ENCODE results near the gene PABPN1. TPM values are rescaled to one million over a fixed set of nuclear protein-coding genes. Genes with fewer than 3 reads are reported as not detected.

PABPN1 gene
- total RNA-seq, 2 experiments from 2014 or later = 280 to 289 TPM

- Mint-ChIP-seq H3K36me3 (no peaks in the 10 kb centered on the region), H3K27ac (no peak overlapping the region), H3K27me3 (peaks cover 13% of the 10 kb centered on the region), H3K4me1 (peaks cover under 1% of the 10 kb centered on the region), H3K4me3 (no peak overlapping the region), H3K9me3 (no peaks in the 10 kb centered on the region)
- DNase-seq = no peak
These were observed 36.8 kb downstream of the PABPN1 start for GRCh38 chr14:23358042-23358441.

DNA sequence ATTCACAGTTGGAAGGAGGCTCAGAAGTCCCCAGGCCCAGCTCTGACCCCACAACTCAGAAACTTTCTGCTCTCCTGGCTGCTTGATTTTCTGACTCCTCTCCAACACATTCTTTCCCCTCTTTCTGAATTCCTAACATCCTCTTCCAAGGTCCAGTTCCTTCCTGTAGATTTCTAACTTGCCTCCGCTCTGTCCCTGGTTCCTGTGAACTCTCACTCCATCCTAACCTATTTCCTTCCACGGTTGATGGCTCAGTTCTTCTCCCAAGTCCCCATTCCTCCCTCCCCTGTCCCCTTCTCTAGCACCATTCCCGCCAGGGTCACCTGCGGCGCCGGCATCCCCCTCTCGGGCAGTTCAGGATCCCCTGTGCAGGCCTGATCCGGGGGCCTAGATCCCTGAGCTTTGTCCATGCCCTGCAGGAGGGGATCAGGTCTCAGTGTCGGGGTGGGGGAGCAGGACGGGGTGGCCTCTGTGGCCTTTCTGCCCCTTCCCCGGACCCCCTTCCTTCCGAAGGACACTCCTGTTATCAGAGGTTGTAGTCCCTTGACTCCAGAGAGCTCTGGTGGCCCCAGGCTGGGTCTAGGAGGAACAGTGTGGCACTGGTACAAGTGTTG lies 37.4 kb downstream of the PABPN1 start:
- DNase-seq = no peak
- no peak overlapping the region for H3K4me3 Mint-ChIP-seq
- H3K36me3 Mint-ChIP-seq = no peaks in the 10 kb centered on the region
- no peaks in the 10 kb centered on the region for H3K9me3 Mint-ChIP-seq
- H3K27ac Mint-ChIP-seq = no peak overlapping the region
- no peaks in the 10 kb centered on the region for H3K4me1 Mint-ChIP-seq
- H3K27me3 Mint-ChIP-seq = peaks cover 11% of the 10 kb centered on the region

- Mint-ChIP-seq H3K27me3 (peaks cover 11% of the 10 kb centered on the region), H3K27ac (no peak overlapping the region), H3K4me3 (no peak overlapping the region), H3K4me1 (no peaks in the 10 kb centered on the region), H3K36me3 (no peaks in the 10 kb centered on the region), H3K9me3 (no peaks in the 10 kb centered on the region)
- no peak for DNase-seq
These were observed 37.9 kb downstream of the PABPN1 start for GRCh38 chr14:23359167-23359626.

DNA sequence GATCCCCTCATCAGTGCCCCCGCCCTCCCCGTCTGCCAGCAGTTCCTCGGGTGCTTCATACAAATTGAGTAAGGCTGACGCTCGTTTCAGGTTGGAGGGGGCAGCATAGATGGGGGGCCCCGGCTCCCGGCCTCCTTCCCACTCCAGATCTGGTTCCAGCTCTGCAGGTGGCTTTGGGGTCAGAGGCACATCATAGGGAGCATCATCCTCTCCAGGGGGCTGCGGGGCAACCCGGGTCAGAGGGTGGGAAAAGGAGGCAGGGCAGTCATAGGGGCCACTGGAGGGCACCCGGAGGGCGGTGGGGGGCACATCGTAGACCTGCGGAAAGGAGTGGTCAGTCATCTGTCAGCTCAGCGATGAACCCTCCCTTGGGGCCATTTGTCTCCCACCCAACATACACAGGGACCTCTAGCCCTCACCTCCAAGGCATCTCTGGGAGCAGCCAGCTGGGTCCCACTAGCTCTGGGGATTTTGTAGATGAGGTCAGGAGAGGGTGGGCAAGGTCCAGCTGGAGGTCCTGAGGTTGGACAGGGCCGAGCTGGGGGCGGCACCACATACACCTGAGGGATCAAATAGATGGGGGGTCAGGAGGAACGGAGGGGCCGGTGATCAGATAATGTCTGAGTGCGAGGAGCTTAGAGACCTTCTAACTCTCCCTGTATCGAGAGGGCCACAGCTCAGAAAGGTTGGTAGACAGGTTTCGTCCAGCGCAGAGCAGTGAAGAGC lies 38.6 kb downstream of the PABPN1 start:
- Mint-ChIP-seq H3K27me3 (peaks cover 16% of the 10 kb centered on the region), H3K27ac (no peak overlapping the region), H3K4me1 (no peaks in the 10 kb centered on the region), H3K36me3 (no peaks in the 10 kb centered on the region), H3K4me3 (no peak overlapping the region), H3K9me3 (no peaks in the 10 kb centered on the region)
- no peak for DNase-seq

GRCh38 chr14:23360496-23360895 lies 39.2 kb downstream of the PABPN1 start:
- no peak for DNase-seq
- no peaks in the 10 kb centered on the region for H3K36me3 Mint-ChIP-seq
- H3K27ac Mint-ChIP-seq = no peak overlapping the region
- H3K4me3 Mint-ChIP-seq = no peak overlapping the region
- H3K27me3 Mint-ChIP-seq = peaks cover 18% of the 10 kb centered on the region
- no peaks in the 10 kb centered on the region for H3K4me1 Mint-ChIP-seq
- H3K9me3 Mint-ChIP-seq = no peaks in the 10 kb centered on the region

DNA sequence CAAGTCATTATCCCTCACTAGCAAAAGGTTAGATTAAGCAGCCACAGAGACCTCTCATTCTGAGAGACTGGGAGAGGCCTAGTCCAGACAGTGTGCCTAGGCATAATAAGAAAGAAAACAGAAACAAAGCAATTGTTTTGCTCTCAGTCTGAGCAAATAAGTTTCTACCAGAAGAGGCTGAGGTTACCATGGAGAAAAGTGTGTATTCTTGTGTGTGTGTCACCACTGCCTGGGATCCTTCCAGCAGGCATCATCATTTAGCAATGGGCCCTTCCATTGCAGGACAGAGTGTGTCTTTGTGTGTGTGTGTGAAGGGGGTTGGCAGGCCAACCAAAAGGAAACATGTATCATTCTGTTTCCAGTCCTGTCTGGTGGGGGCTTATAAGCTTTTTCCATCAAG lies 40.1 kb downstream of the PABPN1 start:
- Mint-ChIP-seq H3K27me3 (peaks cover 18% of the 10 kb centered on the region), H3K27ac (no peak overlapping the region), H3K36me3 (no peaks in the 10 kb centered on the region), H3K4me3 (no peak overlapping the region), H3K4me1 (no peaks in the 10 kb centered on the region), H3K9me3 (no peaks in the 10 kb centered on the region)
- DNase-seq = no peak

- H3K4me1 Mint-ChIP-seq = no peaks in the 10 kb centered on the region
- H3K27me3 Mint-ChIP-seq = peaks cover 22% of the 10 kb centered on the region
- H3K36me3 Mint-ChIP-seq = no peaks in the 10 kb centered on the region
- H3K9me3 Mint-ChIP-seq = no peaks in the 10 kb centered on the region
- H3K27ac Mint-ChIP-seq = no peak overlapping the region
- no peak for DNase-seq
- H3K4me3 Mint-ChIP-seq = no peak overlapping the region
These were observed 40.5 kb downstream of the PABPN1 start for GRCh38 chr14:23361763-23362162.

DNA sequence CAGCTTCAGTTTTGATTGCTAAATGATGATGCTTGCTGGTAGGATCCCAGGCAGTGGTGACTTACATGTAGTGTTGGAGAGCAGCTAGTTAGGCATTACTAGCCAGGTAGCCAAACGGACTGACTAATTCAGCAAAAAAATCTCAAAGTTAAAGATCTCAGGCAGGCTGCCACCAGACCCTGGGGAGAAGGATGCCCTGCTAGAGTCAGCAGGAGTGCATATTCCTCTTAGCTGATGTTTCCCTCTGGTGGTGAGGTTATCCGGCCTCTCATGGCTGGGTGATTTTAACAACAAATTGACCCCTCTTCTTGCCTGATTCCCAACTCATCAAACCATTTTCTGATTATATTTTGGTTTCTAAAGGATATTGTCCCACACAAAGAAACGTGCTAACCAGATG lies 40.9 kb downstream of the PABPN1 start:
- Mint-ChIP-seq H3K36me3 (no peaks in the 10 kb centered on the region), H3K9me3 (no peaks in the 10 kb centered on the region), H3K27me3 (peaks cover 27% of the 10 kb centered on the region), H3K4me3 (no peak overlapping the region), H3K27ac (no peak overlapping the region), H3K4me1 (no peaks in the 10 kb centered on the region)
- no peak for DNase-seq

- DNase-seq = no peak
- Mint-ChIP-seq H3K4me3 (no peak overlapping the region), H3K27ac (no peak overlapping the region), H3K36me3 (no peaks in the 10 kb centered on the region), H3K27me3 (peaks cover 36% of the 10 kb centered on the region), H3K9me3 (no peaks in the 10 kb centered on the region), H3K4me1 (no peaks in the 10 kb centered on the region)
These were observed 43.1 kb downstream of the PABPN1 start for GRCh38 chr14:23364164-23365035.

GRCh38 chr14:23365036-23365731 lies 43.9 kb downstream of the PABPN1 start, which contains the start of gene EFS:
TSS of gene EFS (minus strand) at chr14:23365172. CDS start at chr14:23365025, 147 bp downstream.
- H3K27me3 Mint-ChIP-seq = peaks cover 36% of the 10 kb centered on the region
- no peak for DNase-seq
- no peaks in the 10 kb centered on the region for H3K4me1 Mint-ChIP-seq
- no peak within 1 kb of the TSS for H3K4me3 Mint-ChIP-seq
- H3K36me3 Mint-ChIP-seq = no peaks in the 10 kb centered on the region
- H3K9me3 Mint-ChIP-seq = no peaks in the 10 kb centered on the region
- H3K27ac Mint-ChIP-seq = no peak within 1 kb of the TSS

- H3K4me3 Mint-ChIP-seq = no peak overlapping the region
- H3K4me1 Mint-ChIP-seq = no peaks in the 10 kb centered on the region
- peaks cover 36% of the 10 kb centered on the region for H3K27me3 Mint-ChIP-seq
- no peaks in the 10 kb centered on the region for H3K9me3 Mint-ChIP-seq
- no peak overlapping the region for H3K27ac Mint-ChIP-seq
- no peaks in the 10 kb centered on the region for H3K36me3 Mint-ChIP-seq
- DNase-seq = no peak
These were observed 44.6 kb downstream of the PABPN1 start for GRCh38 chr14:23365732-23366425.

- DNase-seq = no peak
- Mint-ChIP-seq H3K9me3 (no peaks in the 10 kb centered on the region), H3K36me3 (no peaks in the 10 kb centered on the region), H3K27ac (no peak overlapping the region), H3K4me3 (no peak overlapping the region), H3K27me3 (peaks cover 36% of the 10 kb centered on the region), H3K4me1 (no peaks in the 10 kb centered on the region)
These were observed 45.2 kb downstream of the PABPN1 start for GRCh38 chr14:23366426-23366921.

GRCh38 chr14:23370221-23370620 lies 49.0 kb downstream of the PABPN1 start:
- H3K27me3 Mint-ChIP-seq = peaks cover 19% of the 10 kb centered on the region
- no peak overlapping the region for H3K4me3 Mint-ChIP-seq
- no peak overlapping the region for H3K27ac Mint-ChIP-seq
- H3K9me3 Mint-ChIP-seq = no peaks in the 10 kb centered on the region
- peaks cover 2% of the 10 kb centered on the region for H3K4me1 Mint-ChIP-seq
- no peak for DNase-seq
- no peaks in the 10 kb centered on the region for H3K36me3 Mint-ChIP-seq

GRCh38 chr14:23371865-23372264 lies 50.6 kb downstream of the PABPN1 start:
- no peak for DNase-seq
- Mint-ChIP-seq H3K9me3 (no peaks in the 10 kb centered on the region), H3K4me3 (no peak overlapping the region), H3K27ac (no peak overlapping the region), H3K36me3 (no peaks in the 10 kb centered on the region), H3K4me1 (peaks cover 2% of the 10 kb centered on the region), H3K27me3 (peaks cover 13% of the 10 kb centered on the region)

Data from activated naive CD8-positive, alpha-beta T cell treated with anti-CD3 and anti-CD28 coated beads for 36 hours (primary cell).